Endothelial cell (in vitro differentiated cells): ENCODE measurements around the gene SCGB1C2. TPM values are rescaled to one million over a fixed set of nuclear protein-coding genes. Genes with fewer than 3 reads are reported as not detected.

Experiments
- DNase-seq: peaks from one replicate; pipeline ENCODE4 v3.0.0; 2021; ENCODE audit warnings: low spot score
- H3K27ac Mint-ChIP-seq: one replicate; pipeline ENCODE4 v1.8.0; 2021; ENCODE audit warnings: mixed read lengths, inconsistent platforms; ENCODE audit not compliant: unreplicated experiment
- H3K27me3 Mint-ChIP-seq: one replicate; pipeline ENCODE4 v1.8.0; 2021; ENCODE audit warnings: mild to moderate bottlenecking, moderate library complexity, mixed read lengths, inconsistent platforms; ENCODE audit not compliant: unreplicated experiment
- H3K36me3 Mint-ChIP-seq: one replicate; pipeline ENCODE4 v1.8.0; 2021; ENCODE audit warnings: mild to moderate bottlenecking, low read depth, mixed read lengths, inconsistent platforms; ENCODE audit not compliant: unreplicated experiment
- H3K4me1 Mint-ChIP-seq: one replicate; pipeline ENCODE4 v1.8.0; 2021; ENCODE audit warnings: mild to moderate bottlenecking, mixed read lengths, inconsistent platforms; ENCODE audit not compliant: unreplicated experiment
- H3K4me3 Mint-ChIP-seq: one replicate; pipeline ENCODE4 v1.8.0; 2021; ENCODE audit warnings: mild to moderate bottlenecking, mixed read lengths, inconsistent platforms; ENCODE audit not compliant: unreplicated experiment
- H3K9me3 Mint-ChIP-seq: one replicate; pipeline ENCODE4 v1.8.0; 2021; ENCODE audit warnings: mixed read lengths, inconsistent platforms; ENCODE audit not compliant: unreplicated experiment
- CTCF ChIP-seq: fragments of 200-600 bp; sonication (generic); IDR thresholded peaks from one replicate; pipeline ENCODE4 v1.5.0; 2021; ENCODE audit warnings: antibody characterized with exemption; ENCODE audit not compliant: unreplicated experiment
- total RNA-seq: library from RNA; stranded (reverse); fragmentation: NEBNext Ultra II Directional; extraction: Animal tissue kit (Norgen Biotek cat#: 25700); gene quantifications from one replicate; pipeline ENCODE4 v1.2.1, GENCODE V29; 2021; ENCODE audit not compliant: unreplicated experiment

The SCGB1C2 gene
- total RNA-seq, 1 donor from 2014 or later, result not detected

GRCh38 chr17:179781-180380 is 42.5 kb downstream of the SCGB1C2 start:
- H3K27me3 Mint-ChIP-seq, result peaks cover 20% of the 10 kb centered on the region
- no peak overlapping the region for H3K27ac Mint-ChIP-seq
- no peak for TF ChIP-seq CTCF
- no peak for DNase-seq
- no peak overlapping the region for H3K4me3 Mint-ChIP-seq
- peaks cover 7% of the 10 kb centered on the region for H3K36me3 Mint-ChIP-seq
- peaks cover 4% of the 10 kb centered on the region for H3K4me1 Mint-ChIP-seq
- no peaks in the 10 kb centered on the region for H3K9me3 Mint-ChIP-seq

- H3K4me1 Mint-ChIP-seq, result peaks cover 4% of the 10 kb centered on the region
- peaks cover 20% of the 10 kb centered on the region for H3K27me3 Mint-ChIP-seq
- no peaks in the 10 kb centered on the region for H3K9me3 Mint-ChIP-seq
- no peak for TF ChIP-seq CTCF
- H3K4me3 Mint-ChIP-seq, result no peak overlapping the region
- H3K27ac Mint-ChIP-seq, result no peak overlapping the region
- H3K36me3 Mint-ChIP-seq, result peaks cover 7% of the 10 kb centered on the region
- DNase-seq, result no peak
Observed at GRCh38 chr17:180381-181244, 43.2 kb downstream of the SCGB1C2 start.

GRCh38 chr17:181245-182049 is 44.1 kb downstream of the SCGB1C2 start, which contains the start of gene DOC2B:
Gene DOC2B, minus strand, starts transcription at chr17:181650. Its CDS starts 171 bp downstream, at chr17:181479.
- Mint-ChIP-seq H3K4me3 (peak within 1 kb of the TSS; percentile 81), H3K27me3 (peaks cover 20% of the 10 kb centered on the region), H3K4me1 (peaks cover 4% of the 10 kb centered on the region), H3K9me3 (no peaks in the 10 kb centered on the region), H3K27ac (no peak within 1 kb of the TSS), H3K36me3 (peaks cover 7% of the 10 kb centered on the region)
- peak; percentile 41 for DNase-seq
- TF ChIP-seq CTCF, result no peak

- Mint-ChIP-seq H3K36me3 (peaks cover 7% of the 10 kb centered on the region), H3K4me1 (peaks cover 4% of the 10 kb centered on the region), H3K9me3 (no peaks in the 10 kb centered on the region), H3K27ac (no peak overlapping the region), H3K27me3 (peaks cover 20% of the 10 kb centered on the region), H3K4me3 (peak overlapping the region; percentile 81)
- no peak for DNase-seq
- no peak for TF ChIP-seq CTCF
Observed at GRCh38 chr17:182050-182751, 44.8 kb downstream of the SCGB1C2 start.
